Neutrophil (primary cell): ENCODE data around the gene GRM1.

Experiments
- H3K27ac ChIP-seq: fragments of 200-600 bp; sonication (generic); 2 replicates; pipeline ENCODE4 v1.5.1; 2016; ENCODE audit warnings: mild to moderate bottlenecking, moderate library complexity
- H3K27me3 ChIP-seq: fragments of 200-600 bp; sonication (generic); 2 replicates; pipeline ENCODE4 v1.6.0; 2016; ENCODE audit warnings: mild to moderate bottlenecking
- H3K36me3 ChIP-seq: fragments of 200-600 bp; sonication (generic); 2 replicates; pipeline ENCODE4 v1.5.1; 2017
- H3K4me1 ChIP-seq, 2 experiments: fragments of 200-600 bp in 1 of 2; sonication (generic) in 1 of 2; 1 replicate in 1 of 2; 2 replicates in 1 of 2; pipeline versions ENCODE4 v1.5.1 to v1.6.1; 2013 to 2016; ENCODE audit warnings: low read depth in 1 of 2, low read length in 1 of 2, mild to moderate bottlenecking in 1 of 2, moderate library complexity in 1 of 2; ENCODE audit not compliant: control insufficient read depth in 1 of 2, insufficient read depth in 1 of 2
- H3K4me3 ChIP-seq, 2 experiments: fragments of 200-600 bp in 1 of 2; sonication (generic) in 1 of 2; 1 replicate in 1 of 2; 2 replicates in 1 of 2; pipeline ENCODE4 v1.5.1; 2013 to 2016; ENCODE audit warnings: low read depth in 1 of 2, low read length in 1 of 2, mild to moderate bottlenecking in 1 of 2, moderate library complexity in 1 of 2
- H3K9me3 ChIP-seq: fragments of 200-600 bp; sonication (generic); 2 replicates; pipeline ENCODE4 v1.5.1; 2016
- CTCF ChIP-seq: fragments of 200-600 bp; sonication (generic); IDR thresholded peaks from 2 replicates; pipeline ENCODE4 v1.5.1; 2016; ENCODE audit warnings: antibody characterized with exemption

GRM1 gene

GRCh38 chr6:146444189-146444588 is 415.3 kb downstream of the GRM1 start:
- Histone ChIP-seq H3K4me1 (no peaks in the 10 kb centered on the region), H3K27me3 (no peaks in the 10 kb centered on the region), H3K36me3 (no peaks in the 10 kb centered on the region), H3K4me3 (no peak overlapping the region), H3K27ac (no peak overlapping the region), H3K9me3 (no peaks in the 10 kb centered on the region)
- TF ChIP-seq CTCF: no peak

DNA sequence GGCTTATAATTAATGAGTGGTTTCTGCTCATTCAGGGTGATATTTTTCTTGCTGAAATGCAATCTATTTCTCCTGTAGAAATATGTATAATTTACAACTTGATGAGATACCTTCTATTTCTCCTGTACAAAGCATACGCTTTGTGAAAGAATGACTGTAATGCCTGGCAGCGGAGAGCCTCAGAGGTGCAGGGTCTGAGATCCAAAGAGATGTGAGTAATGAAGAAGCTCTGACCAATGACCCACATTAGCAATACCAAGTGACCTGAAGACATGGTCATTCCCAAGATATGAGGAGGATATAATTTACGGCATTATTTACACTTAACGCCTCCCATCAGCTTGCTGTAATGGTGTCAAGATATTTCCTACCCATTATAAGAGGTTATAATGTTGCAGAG is 416.4 kb downstream of the GRM1 start:
- Histone ChIP-seq H3K27ac (no peak overlapping the region), H3K27me3 (no peaks in the 10 kb centered on the region), H3K4me3 (no peak overlapping the region), H3K36me3 (no peaks in the 10 kb centered on the region), H3K9me3 (no peaks in the 10 kb centered on the region), H3K4me1 (no peaks in the 10 kb centered on the region)
- no peak for TF ChIP-seq CTCF

GRCh38 chr6:146456886-146457285 is 428.0 kb downstream of the GRM1 start:
- Histone ChIP-seq H3K9me3 (no peaks in the 10 kb centered on the region), H3K27me3 (no peaks in the 10 kb centered on the region), H3K4me1 (no peaks in the 10 kb centered on the region), H3K4me3 (no peak overlapping the region), H3K27ac (no peak overlapping the region), H3K36me3 (no peaks in the 10 kb centered on the region)
- no peak for TF ChIP-seq CTCF

DNA sequence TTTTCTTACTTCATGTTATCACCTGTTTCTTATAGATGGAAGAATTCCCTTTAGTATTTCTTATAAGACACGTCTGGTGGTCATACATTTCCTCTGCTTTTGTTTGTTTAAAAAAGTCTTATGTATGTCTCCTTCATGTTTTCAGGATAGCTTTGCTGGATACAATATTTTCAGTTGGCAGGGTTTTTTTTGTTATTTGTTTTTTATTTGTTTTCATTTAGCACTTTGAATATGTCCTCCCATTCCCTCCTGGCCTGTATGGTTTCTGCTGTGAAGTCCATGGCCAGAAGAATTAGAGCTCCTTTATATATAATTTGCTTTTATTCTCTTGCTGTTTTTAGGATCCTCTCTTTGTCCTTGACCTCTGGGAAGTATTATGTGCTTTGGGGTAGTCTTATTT is 432.1 kb downstream of the GRM1 start:
- H3K4me3 ChIP-seq: no peak overlapping the region
- H3K9me3 ChIP-seq: no peaks in the 10 kb centered on the region
- no peaks in the 10 kb centered on the region for H3K27me3 ChIP-seq
- TF ChIP-seq CTCF: no peak
- no peaks in the 10 kb centered on the region for H3K4me1 ChIP-seq
- no peak overlapping the region for H3K27ac ChIP-seq
- no peaks in the 10 kb centered on the region for H3K36me3 ChIP-seq

DNA sequence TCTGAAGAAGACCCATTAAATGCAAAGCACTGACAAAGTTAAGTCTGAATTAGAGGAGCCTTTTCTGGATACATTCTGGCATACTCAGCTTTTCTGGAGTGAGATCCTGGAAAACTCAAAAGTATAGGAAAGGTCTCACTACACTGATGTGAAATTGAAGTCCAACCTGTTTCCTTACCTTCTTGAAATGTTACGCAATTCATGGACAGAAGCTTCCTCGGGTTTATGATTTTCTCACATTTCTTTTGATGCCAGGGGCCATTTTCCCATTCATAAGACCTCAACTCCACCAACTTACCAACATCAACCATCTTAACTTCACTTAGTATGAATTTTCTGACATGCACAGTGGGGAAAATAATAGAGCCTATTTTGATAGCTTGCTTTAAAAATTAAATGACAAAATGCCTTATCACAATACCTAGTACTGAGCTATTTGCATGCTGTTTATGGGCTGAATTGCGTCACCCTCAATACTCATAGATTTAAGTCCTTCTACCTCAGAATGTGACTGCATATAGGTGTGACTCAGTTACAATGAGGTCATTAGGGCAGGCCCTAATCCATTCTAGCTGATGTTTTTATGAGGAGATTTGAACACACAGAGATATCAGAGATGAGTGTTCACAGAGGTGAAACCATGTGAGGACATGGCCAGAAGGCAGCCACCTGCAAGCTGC is 441.4 kb downstream of the GRM1 start:
- no peak overlapping the region for H3K4me3 ChIP-seq
- no peak for TF ChIP-seq CTCF
- no peaks in the 10 kb centered on the region for H3K4me1 ChIP-seq
- no peak overlapping the region for H3K27ac ChIP-seq
- H3K27me3 ChIP-seq: no peaks in the 10 kb centered on the region
- H3K9me3 ChIP-seq: no peaks in the 10 kb centered on the region
- no peaks in the 10 kb centered on the region for H3K36me3 ChIP-seq

GRCh38 chr6:146472918-146473317 is 444.1 kb downstream of the GRM1 start:
- Histone ChIP-seq H3K27me3 (no peaks in the 10 kb centered on the region), H3K36me3 (no peaks in the 10 kb centered on the region), H3K9me3 (no peaks in the 10 kb centered on the region), H3K4me3 (no peak overlapping the region), H3K27ac (no peak overlapping the region), H3K4me1 (no peaks in the 10 kb centered on the region)
- no peak for TF ChIP-seq CTCF
